ENCODE data around the gene SLC24A3. TPM values are rescaled to one million over a fixed set of nuclear protein-coding genes. Genes with fewer than 3 reads are reported as not detected.

Gene SLC24A3
- polyA plus RNA-seq, 1 donor: 9.9 TPM

GRCh38 chr20:19493794-19494495 lies 281.5 kb downstream of the SLC24A3 start:
- H3K27ac ChIP-seq (ENCODE audit: low read length): no peak overlapping the region
- no peak for DNase-seq
- H3K27me3 ChIP-seq (ENCODE audit: control insufficient read depth, insufficient read depth, low read length): no peaks in the 10 kb centered on the region
- no peaks in the 10 kb centered on the region for H3K4me1 ChIP-seq (ENCODE audit: control insufficient read depth, insufficient read depth, low read length)
- H3K9me3 ChIP-seq (ENCODE audit: control insufficient read depth, low read depth, low read length): no peaks in the 10 kb centered on the region
- WGBS (ENCODE audit: insufficient coverage, low lambda C conversion rate): no CpG with 5 or more reads among the region's 7 CpGs
- no peak overlapping the region for H3K4me3 ChIP-seq (ENCODE audit: low read length)
- no peaks in the 10 kb centered on the region for H3K36me3 ChIP-seq (ENCODE audit: control insufficient read depth, insufficient read depth, low read length)

- WGBS (ENCODE audit: insufficient coverage, low lambda C conversion rate): no CpG with 5 or more reads among the region's 12 CpGs
- DNase-seq: no peak
- no peak overlapping the region for H3K27ac ChIP-seq (ENCODE audit: low read length)
- H3K27me3 ChIP-seq (ENCODE audit: control insufficient read depth, insufficient read depth, low read length): no peaks in the 10 kb centered on the region
- no peaks in the 10 kb centered on the region for H3K9me3 ChIP-seq (ENCODE audit: control insufficient read depth, low read depth, low read length)
- no peaks in the 10 kb centered on the region for H3K4me1 ChIP-seq (ENCODE audit: control insufficient read depth, insufficient read depth, low read length)
- H3K36me3 ChIP-seq (ENCODE audit: control insufficient read depth, insufficient read depth, low read length): no peaks in the 10 kb centered on the region
- H3K4me3 ChIP-seq (ENCODE audit: low read length): no peak overlapping the region
Observed at GRCh38 chr20:19495905-19496703, 283.7 kb downstream of the SLC24A3 start.

GRCh38 chr20:19497064-19497463 lies 284.6 kb downstream of the SLC24A3 start:
- Histone ChIP-seq H3K27me3 (ENCODE audit: control insufficient read depth, insufficient read depth, low read length) (no peaks in the 10 kb centered on the region), H3K4me3 (ENCODE audit: low read length) (no peak overlapping the region), H3K4me1 (ENCODE audit: control insufficient read depth, insufficient read depth, low read length) (no peaks in the 10 kb centered on the region), H3K27ac (ENCODE audit: low read length) (no peak overlapping the region), H3K9me3 (ENCODE audit: control insufficient read depth, low read depth, low read length) (no peaks in the 10 kb centered on the region), H3K36me3 (ENCODE audit: control insufficient read depth, insufficient read depth, low read length) (no peaks in the 10 kb centered on the region)
- no CpG with 5 or more reads among the region's 6 CpGs for WGBS (ENCODE audit: insufficient coverage, low lambda C conversion rate)
- DNase-seq: no peak

GRCh38 chr20:19498756-19499155 lies 286.3 kb downstream of the SLC24A3 start:
- H3K4me1 ChIP-seq (ENCODE audit: control insufficient read depth, insufficient read depth, low read length): no peaks in the 10 kb centered on the region
- no peaks in the 10 kb centered on the region for H3K9me3 ChIP-seq (ENCODE audit: control insufficient read depth, low read depth, low read length)
- DNase-seq: no peak
- no peaks in the 10 kb centered on the region for H3K27me3 ChIP-seq (ENCODE audit: control insufficient read depth, insufficient read depth, low read length)
- H3K4me3 ChIP-seq (ENCODE audit: low read length): no peak overlapping the region
- WGBS (ENCODE audit: insufficient coverage, low lambda C conversion rate): no CpG with 5 or more reads among the region's 5 CpGs
- no peaks in the 10 kb centered on the region for H3K36me3 ChIP-seq (ENCODE audit: control insufficient read depth, insufficient read depth, low read length)
- no peak overlapping the region for H3K27ac ChIP-seq (ENCODE audit: low read length)

GRCh38 chr20:19501476-19502115 lies 289.2 kb downstream of the SLC24A3 start:
- Histone ChIP-seq H3K9me3 (ENCODE audit: control insufficient read depth, low read depth, low read length) (no peaks in the 10 kb centered on the region), H3K27ac (ENCODE audit: low read length) (no peak overlapping the region), H3K4me1 (ENCODE audit: control insufficient read depth, insufficient read depth, low read length) (no peaks in the 10 kb centered on the region), H3K27me3 (ENCODE audit: control insufficient read depth, insufficient read depth, low read length) (no peaks in the 10 kb centered on the region), H3K36me3 (ENCODE audit: control insufficient read depth, insufficient read depth, low read length) (no peaks in the 10 kb centered on the region), H3K4me3 (ENCODE audit: low read length) (no peak overlapping the region)
- DNase-seq: no peak
- 86% methylated on average over 1 of the region's 4 CpGs for WGBS (ENCODE audit: insufficient coverage, low lambda C conversion rate)

GRCh38 chr20:19502169-19502568 lies 289.7 kb downstream of the SLC24A3 start:
- Histone ChIP-seq H3K4me3 (ENCODE audit: low read length) (no peak overlapping the region), H3K9me3 (ENCODE audit: control insufficient read depth, low read depth, low read length) (no peaks in the 10 kb centered on the region), H3K27me3 (ENCODE audit: control insufficient read depth, insufficient read depth, low read length) (no peaks in the 10 kb centered on the region), H3K27ac (ENCODE audit: low read length) (no peak overlapping the region), H3K36me3 (ENCODE audit: control insufficient read depth, insufficient read depth, low read length) (no peaks in the 10 kb centered on the region), H3K4me1 (ENCODE audit: control insufficient read depth, insufficient read depth, low read length) (no peaks in the 10 kb centered on the region)
- no peak for DNase-seq
- 82% methylated on average over 3 of the region's 5 CpGs for WGBS (ENCODE audit: insufficient coverage, low lambda C conversion rate)

- no peaks in the 10 kb centered on the region for H3K9me3 ChIP-seq (ENCODE audit: control insufficient read depth, low read depth, low read length)
- no peaks in the 10 kb centered on the region for H3K4me1 ChIP-seq (ENCODE audit: control insufficient read depth, insufficient read depth, low read length)
- H3K27ac ChIP-seq (ENCODE audit: low read length): no peak overlapping the region
- no peaks in the 10 kb centered on the region for H3K27me3 ChIP-seq (ENCODE audit: control insufficient read depth, insufficient read depth, low read length)
- no peak for DNase-seq
- no peaks in the 10 kb centered on the region for H3K36me3 ChIP-seq (ENCODE audit: control insufficient read depth, insufficient read depth, low read length)
- no peak overlapping the region for H3K4me3 ChIP-seq (ENCODE audit: low read length)
Observed at GRCh38 chr20:19504251-19504650, 291.8 kb downstream of the SLC24A3 start.

- Histone ChIP-seq H3K4me1 (ENCODE audit: control insufficient read depth, insufficient read depth, low read length) (no peaks in the 10 kb centered on the region), H3K4me3 (ENCODE audit: low read length) (no peak overlapping the region), H3K27ac (ENCODE audit: low read length) (no peak overlapping the region), H3K36me3 (ENCODE audit: control insufficient read depth, insufficient read depth, low read length) (no peaks in the 10 kb centered on the region), H3K27me3 (ENCODE audit: control insufficient read depth, insufficient read depth, low read length) (no peaks in the 10 kb centered on the region), H3K9me3 (ENCODE audit: control insufficient read depth, low read depth, low read length) (no peaks in the 10 kb centered on the region)
- no peak for DNase-seq
- no CpG with 5 or more reads among the region's 1 CpG for WGBS (ENCODE audit: insufficient coverage, low lambda C conversion rate)
Observed at GRCh38 chr20:19506021-19506420, 293.6 kb downstream of the SLC24A3 start.

GRCh38 chr20:19508449-19508848 lies 296.0 kb downstream of the SLC24A3 start:
- Histone ChIP-seq H3K36me3 (ENCODE audit: control insufficient read depth, insufficient read depth, low read length) (no peaks in the 10 kb centered on the region), H3K27ac (ENCODE audit: low read length) (no peak overlapping the region), H3K27me3 (ENCODE audit: control insufficient read depth, insufficient read depth, low read length) (no peaks in the 10 kb centered on the region), H3K4me3 (ENCODE audit: low read length) (no peak overlapping the region), H3K9me3 (ENCODE audit: control insufficient read depth, low read depth, low read length) (no peaks in the 10 kb centered on the region), H3K4me1 (ENCODE audit: control insufficient read depth, insufficient read depth, low read length) (no peaks in the 10 kb centered on the region)
- no CpG with 5 or more reads among the region's 5 CpGs for WGBS (ENCODE audit: insufficient coverage, low lambda C conversion rate)
- no peak for DNase-seq

GRCh38 chr20:19510611-19511010 lies 298.2 kb downstream of the SLC24A3 start:
- Histone ChIP-seq H3K27ac (ENCODE audit: low read length) (no peak overlapping the region), H3K4me1 (ENCODE audit: control insufficient read depth, insufficient read depth, low read length) (no peaks in the 10 kb centered on the region), H3K4me3 (ENCODE audit: low read length) (no peak overlapping the region), H3K27me3 (ENCODE audit: control insufficient read depth, insufficient read depth, low read length) (no peaks in the 10 kb centered on the region), H3K36me3 (ENCODE audit: control insufficient read depth, insufficient read depth, low read length) (no peaks in the 10 kb centered on the region), H3K9me3 (ENCODE audit: control insufficient read depth, low read depth, low read length) (no peaks in the 10 kb centered on the region)
- no peak for DNase-seq
- WGBS (ENCODE audit: insufficient coverage, low lambda C conversion rate): no CpG with 5 or more reads among the region's 2 CpGs
